ENCODE data around the gene CTBP2.

- no peak for TF ChIP-seq CTCF (IDR thresholded peaks at IDR 0.05; ENCODE audit: insufficient read depth, low read length, poor library complexity, severe bottlenecking)
- TF ChIP-seq EZH2phosphoT487 (conservative IDR thresholded peaks at IDR 0.05; ENCODE audit: low read length) = no peak
These were observed 223.6 kb downstream of the CTBP2 start for GRCh38 chr10:124936813-124937212.
